HG03469 (cell line): ENCODE measurements around the gene PROCA1.
"Not testable (repeated sequence)": the region's sequence is repeated elsewhere in the genome, so short reads cannot be mapped to it uniquely, and the experiment has no call there.

Source experiments
- ATAC-seq: cut with Tn5 transposase; IDR thresholded peaks from one replicate; pipeline ENCODE4 v1.9.1; 2021; ENCODE audit warnings: mild to moderate bottlenecking, moderate library complexity, moderate number of reproducible peaks; ENCODE audit not compliant: unreplicated experiment

The PROCA1 gene

GRCh38 chr17:28682655-28683054 is 29.0 kb downstream of the PROCA1 start:
- ATAC-seq: no peak

- no peak for ATAC-seq
Measured at GRCh38 chr17:28675980-28676379, 35.7 kb downstream of the PROCA1 start.

GRCh38 chr17:28675490-28675889 is 36.2 kb downstream of the PROCA1 start:
- ATAC-seq: no peak

GRCh38 chr17:28669918-28670317 is 41.8 kb downstream of the PROCA1 start:
- ATAC-seq: no peak

- ATAC-seq: no peak
Measured at GRCh38 chr17:28667870-28668269, 43.8 kb downstream of the PROCA1 start.

- ATAC-seq: no peak
Measured at GRCh38 chr17:28665994-28666393, 45.7 kb downstream of the PROCA1 start.

GRCh38 chr17:28663723-28664122 is 48.0 kb downstream of the PROCA1 start:
- ATAC-seq: no peak

GRCh38 chr17:28662527-28662829 is 49.2 kb downstream of the PROCA1 start:
- no peak for ATAC-seq

- ATAC-seq: peak; percentile 42
Measured at GRCh38 chr17:28661635-28662526, 49.8 kb downstream of the PROCA1 start, which contains the start of the genes SDF2 and SUPT6H. SDF2 (minus strand) TSS chr17:28661906; CDS start chr17:28661876, 30 bp downstream. SUPT6H (plus strand) TSS chr17:28662205; CDS start chr17:28673402, 11,197 bp downstream.

- not testable (repeated sequence) for ATAC-seq
Measured at GRCh38 chr17:28659497-28659881, 52.2 kb downstream of the PROCA1 start.

GRCh38 chr17:28658766-28659496 is 52.8 kb downstream of the PROCA1 start:
- ATAC-seq: not testable (repeated sequence)

- not testable (repeated sequence) for ATAC-seq
Measured at GRCh38 chr17:28658342-28658741, 53.3 kb downstream of the PROCA1 start.

- no peak for ATAC-seq
Measured at GRCh38 chr17:28657756-28658155, 53.9 kb downstream of the PROCA1 start.

GRCh38 chr17:28655160-28655559 is 56.5 kb downstream of the PROCA1 start:
- no peak for ATAC-seq
